ENCODE data around the gene DCLK1.

GRCh38 chr13:35793823-35794222 is 337.4 kb downstream of the DCLK1 start:
- no peak for TF ChIP-seq CTCF (IDR thresholded peaks at IDR 0.05)
- TF ChIP-seq POLR2A (IDR thresholded peaks at IDR 0.05), result no peak
- TF ChIP-seq POLR2AphosphoS5 (IDR thresholded peaks at IDR 0.05), result no peak

All from prostate gland (tissue), 2 donors.